ENCODE measurements around the gene MRLN. TPM values are rescaled to one million over a fixed set of nuclear protein-coding genes. Genes with fewer than 3 reads are reported as not detected.

The MRLN gene
- total RNA-seq, 4 donors from 2014 or later = not detected

DNA sequence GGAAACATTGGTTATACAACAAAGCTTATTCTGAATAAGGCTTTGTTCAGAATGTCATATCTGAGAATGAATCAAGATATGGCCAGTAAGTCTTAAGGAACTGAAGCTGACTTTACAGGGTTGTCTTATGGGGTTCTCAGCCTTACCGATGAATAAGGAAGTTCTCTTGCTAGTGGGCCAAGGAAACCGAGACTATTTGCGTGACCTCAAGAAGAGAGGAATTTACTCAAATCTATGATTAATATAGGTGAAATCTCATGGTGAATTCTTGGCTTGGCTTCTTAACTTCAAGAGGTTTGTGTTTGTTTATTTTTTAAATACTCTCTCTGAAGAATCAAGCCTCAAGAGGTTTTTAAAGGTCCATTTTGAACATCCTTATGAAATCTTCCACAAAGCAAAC is 4.7 kb upstream of the MRLN start:
- DNase-seq = no peak
- H3K27me3 ChIP-seq = no peaks in the 10 kb centered on the region
- H3K4me3 ChIP-seq (replicated peaks in 1 of 3) = no peak overlapping the region
- no peak overlapping the region for H3K27ac ChIP-seq
- H3K4me1 ChIP-seq = peaks cover 0 to 4% of the 10 kb centered on the region in 2 donors
- WGBS, 2 donors = 83 to 89% methylated on average over 3 of the region's 3 CpGs
- intact Hi-C loops (cut with DNase I) = no loop called here
- H3K36me3 ChIP-seq = no peaks in the 10 kb centered on the region
- no peak for TF ChIP-seq POLR2A (IDR thresholded peaks at IDR 0.05)
- TF ChIP-seq, protein P1, sequence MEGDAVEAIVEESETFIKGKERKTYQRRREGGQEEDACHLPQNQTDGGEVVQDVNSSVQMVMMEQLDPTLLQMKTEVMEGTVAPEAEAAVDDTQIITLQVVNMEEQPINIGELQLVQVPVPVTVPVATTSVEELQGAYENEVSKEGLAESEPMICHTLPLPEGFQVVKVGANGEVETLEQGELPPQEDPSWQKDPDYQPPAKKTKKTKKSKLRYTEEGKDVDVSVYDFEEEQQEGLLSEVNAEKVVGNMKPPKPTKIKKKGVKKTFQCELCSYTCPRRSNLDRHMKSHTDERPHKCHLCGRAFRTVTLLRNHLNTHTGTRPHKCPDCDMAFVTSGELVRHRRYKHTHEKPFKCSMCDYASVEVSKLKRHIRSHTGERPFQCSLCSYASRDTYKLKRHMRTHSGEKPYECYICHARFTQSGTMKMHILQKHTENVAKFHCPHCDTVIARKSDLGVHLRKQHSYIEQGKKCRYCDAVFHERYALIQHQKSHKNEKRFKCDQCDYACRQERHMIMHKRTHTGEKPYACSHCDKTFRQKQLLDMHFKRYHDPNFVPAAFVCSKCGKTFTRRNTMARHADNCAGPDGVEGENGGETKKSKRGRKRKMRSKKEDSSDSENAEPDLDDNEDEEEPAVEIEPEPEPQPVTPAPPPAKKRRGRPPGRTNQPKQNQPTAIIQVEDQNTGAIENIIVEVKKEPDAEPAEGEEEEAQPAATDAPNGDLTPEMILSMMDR (IDR thresholded peaks at IDR 0.05) = no peak
- no peaks in the 10 kb centered on the region for H3K9me3 ChIP-seq

DNA sequence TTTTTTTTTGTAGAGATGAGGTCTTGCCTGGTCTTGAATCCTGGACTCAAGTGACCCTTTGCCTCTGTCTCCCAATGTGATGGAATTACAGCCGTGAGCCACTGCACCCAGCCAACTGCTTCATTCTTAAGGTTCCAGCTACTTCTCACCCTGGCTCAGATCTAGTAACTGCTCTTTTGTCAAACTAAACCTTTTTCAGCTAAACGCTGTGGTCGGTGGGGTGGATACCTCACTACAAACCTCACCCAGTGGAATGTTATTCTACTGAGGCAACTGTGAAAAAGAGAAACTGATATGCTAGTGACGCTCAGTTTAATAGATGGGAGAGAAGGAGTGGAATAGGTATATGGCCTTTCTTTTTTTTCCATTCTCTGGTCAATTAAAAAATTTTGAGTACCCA is 1.7 kb upstream of the MRLN start:
- DNase-seq = no peak
- Histone ChIP-seq H3K27me3 (no peaks in the 10 kb centered on the region), H3K36me3 (no peaks in the 10 kb centered on the region), H3K4me3 (replicated peaks in 1 of 3) (no peak overlapping the region), H3K9me3 (no peaks in the 10 kb centered on the region), H3K27ac (no peak overlapping the region), H3K4me1 (peaks cover 4 to 5% of the 10 kb centered on the region in 2 donors)
- intact Hi-C loops (cut with DNase I) = no loop called here
- TF ChIP-seq POLR2A (IDR thresholded peaks at IDR 0.05) = no peak
- TF ChIP-seq, protein P1 (IDR thresholded peaks at IDR 0.05) = no peak
- WGBS, 2 donors = 72 to 84% methylated on average over 4 of the region's 4 CpGs

DNA sequence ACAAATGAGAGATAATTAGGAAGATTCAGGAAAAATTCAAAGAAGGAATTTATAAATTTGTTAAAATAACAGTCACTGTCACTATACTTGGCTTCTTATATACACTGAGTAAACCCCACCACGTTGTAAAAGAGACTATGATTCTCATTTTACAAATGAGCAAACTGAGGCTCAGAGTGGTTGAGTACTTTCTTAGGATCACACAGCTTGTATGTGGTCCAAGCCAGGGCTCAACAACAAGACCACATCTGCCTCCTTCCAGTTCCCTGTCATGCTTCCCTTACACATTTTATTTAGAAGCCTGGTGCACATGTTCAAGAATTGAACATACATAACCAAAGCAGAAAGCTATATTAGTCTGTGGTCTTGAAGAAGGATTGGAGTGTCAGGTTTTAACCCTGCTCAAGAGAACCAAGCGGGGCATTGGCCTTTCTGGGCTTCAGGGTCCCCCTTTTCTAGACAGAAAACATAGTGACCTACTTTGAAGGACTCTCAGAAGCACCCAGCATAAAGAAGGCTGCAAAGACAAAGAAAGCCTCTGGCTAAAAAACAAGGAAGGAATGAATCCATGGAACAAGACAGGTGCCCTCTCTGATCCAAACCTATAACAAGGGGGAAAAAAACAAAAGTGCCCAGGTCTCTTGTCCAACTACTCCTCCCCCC is 846 bp downstream of the MRLN start:
- DNase-seq = no peak
- Histone ChIP-seq H3K4me1 (peaks cover 8 to 24% of the 10 kb centered on the region in 2 donors), H3K9me3 (no peaks in the 10 kb centered on the region)

DNA sequence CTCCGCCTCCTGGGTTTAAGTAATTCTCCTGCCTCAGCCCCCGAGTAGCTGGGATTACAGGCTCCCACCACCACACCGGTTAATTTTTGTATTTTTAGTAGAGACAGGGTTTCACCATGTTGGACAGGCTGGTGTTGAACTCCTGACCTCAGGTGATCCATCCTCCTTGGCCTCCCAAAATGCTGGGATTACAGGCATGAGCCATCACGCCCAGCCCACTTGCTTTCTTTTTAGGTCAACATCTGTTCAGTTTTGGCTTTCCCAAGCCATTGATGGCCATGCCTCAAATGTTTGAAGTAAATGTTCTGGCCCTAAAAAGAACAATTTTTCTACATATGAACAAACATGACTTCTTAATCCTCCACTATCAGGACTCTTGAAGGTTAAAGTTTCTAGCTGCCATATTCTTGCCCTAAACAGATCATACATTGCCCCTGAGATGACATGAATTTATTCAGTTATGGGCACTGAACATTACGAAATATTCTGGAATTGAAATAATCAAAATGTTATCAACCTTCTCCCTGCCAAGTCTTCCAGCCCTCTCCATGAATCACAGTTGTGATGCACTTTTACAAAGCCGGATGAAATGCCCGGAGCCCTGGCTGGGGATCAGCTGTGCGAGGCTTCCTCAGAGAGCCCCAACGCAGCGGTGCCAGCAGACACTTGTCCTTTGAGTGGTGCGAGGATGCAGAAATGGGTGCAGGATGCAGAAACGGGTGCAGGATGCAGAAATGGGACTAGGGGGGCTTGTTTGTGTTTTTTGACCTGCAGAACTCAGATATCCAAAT is 2.9 kb downstream of the MRLN start:
- no peaks in the 10 kb centered on the region for H3K36me3 ChIP-seq
- 66 to 71% methylated on average over 12 of the region's 12 CpGs for WGBS, 2 donors
- H3K27me3 ChIP-seq = no peaks in the 10 kb centered on the region
- intact Hi-C loops (cut with DNase I) = no loop called here
- peaks cover 8 to 24% of the 10 kb centered on the region in 2 donors for H3K4me1 ChIP-seq
- peak overlapping the region in 1 of 3 donors; percentile 10 for H3K27ac ChIP-seq
- H3K4me3 ChIP-seq (replicated peaks in 1 of 3) = no peak overlapping the region
- TF ChIP-seq, protein P1 (IDR thresholded peaks at IDR 0.05) = no peak
- no peak for TF ChIP-seq POLR2A (IDR thresholded peaks at IDR 0.05)
- H3K9me3 ChIP-seq = no peaks in the 10 kb centered on the region
- DNase-seq = peak; percentile 68 to 76

More for the DNA sequence above, 846 bp downstream of the MRLN start:
- 78 to 87% methylated on average over 2 of the region's 2 CpGs for WGBS, 2 donors
- no peaks in the 10 kb centered on the region for H3K36me3 ChIP-seq
- no peak overlapping the region for H3K4me3 ChIP-seq (replicated peaks in 1 of 3)
- no peak for TF ChIP-seq POLR2A (IDR thresholded peaks at IDR 0.05)
- TF ChIP-seq, protein P1 (IDR thresholded peaks at IDR 0.05) = no peak
- no peak overlapping the region for H3K27ac ChIP-seq
- no peaks in the 10 kb centered on the region for H3K27me3 ChIP-seq
- intact Hi-C loops (cut with DNase I) = no loop called here

DNA sequence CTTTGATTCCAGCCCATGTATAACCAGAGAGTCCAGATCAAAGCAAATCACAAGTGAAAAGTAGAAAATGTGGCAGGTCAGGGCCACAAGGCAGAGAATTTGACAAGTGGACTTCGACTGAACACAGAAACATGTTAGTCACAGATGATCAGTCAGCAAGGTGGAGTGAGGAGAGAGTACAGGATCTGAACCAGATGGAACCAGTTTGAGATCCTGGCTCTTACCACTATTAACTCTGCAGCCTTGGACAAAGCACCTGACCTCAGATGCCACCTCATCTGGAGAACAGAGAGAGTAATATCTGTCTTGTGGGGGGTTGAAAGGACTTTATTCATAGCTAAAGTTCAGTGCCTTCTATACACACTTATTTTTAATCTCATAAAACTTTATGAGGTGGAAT is 4.4 kb downstream of the MRLN start:
- Histone ChIP-seq H3K27ac (peak overlapping the region; percentile 73 to 92 (median 78)), H3K36me3 (no peaks in the 10 kb centered on the region), H3K27me3 (no peaks in the 10 kb centered on the region), H3K9me3 (no peaks in the 10 kb centered on the region), H3K4me1 (peaks cover 8 to 24% of the 10 kb centered on the region in 2 donors), H3K4me3 (replicated peaks in 1 of 3) (no peak overlapping the region)
- DNase-seq = peak; percentile 72 to 75
- intact Hi-C loops (cut with DNase I) = no loop called here
- WGBS, 2 donors = 26% methylated on average over 1 of the region's 1 CpG
- no peak for TF ChIP-seq POLR2A (IDR thresholded peaks at IDR 0.05)
- TF ChIP-seq, protein P1 (IDR thresholded peaks at IDR 0.05) = no peak
